Activated naive CD4-positive, alpha-beta T cell treated with anti-CD3 and anti-CD28 coated beads, Interleukin-2, amount 10 ng/mL, durations not matched to agents 7 days and 5 days (primary cell): ENCODE results near the gene CHID1.

Source experiments
- CTCF ChIA-PET: fragments of 350-600 bp; sonication (Branson Sonifier 250); formaldehyde crosslinking; loops from one replicate; lab custom pipeline; 2021; ENCODE audit warnings: antibody characterized with exemption; lab: Charles Lee
- DNase-seq: peaks from one replicate; pipeline ENCODE4 v3.0.0-alpha.2; 2020
- H3K27ac Mint-ChIP-seq: one replicate; pipeline ENCODE4 v1.8.0; 2021; ENCODE audit warnings: mild to moderate bottlenecking, moderate library complexity, mixed read lengths
- H3K27me3 Mint-ChIP-seq: one replicate; pipeline ENCODE4 v1.8.0; 2021; ENCODE audit warnings: mild to moderate bottlenecking, mixed read lengths
- H3K36me3 Mint-ChIP-seq: one replicate; pipeline ENCODE4 v1.8.0; 2021; ENCODE audit warnings: mixed read lengths
- H3K4me1 Mint-ChIP-seq: one replicate; pipeline ENCODE4 v1.8.0; 2021; ENCODE audit warnings: mixed read lengths
- H3K4me3 Mint-ChIP-seq: one replicate; pipeline ENCODE4 v1.8.0; 2021; ENCODE audit warnings: mild to moderate bottlenecking, moderate library complexity, mixed read lengths
- H3K9me3 Mint-ChIP-seq: one replicate; pipeline ENCODE4 v1.8.0; 2021; ENCODE audit warnings: mixed read lengths

Gene CHID1

DNA sequence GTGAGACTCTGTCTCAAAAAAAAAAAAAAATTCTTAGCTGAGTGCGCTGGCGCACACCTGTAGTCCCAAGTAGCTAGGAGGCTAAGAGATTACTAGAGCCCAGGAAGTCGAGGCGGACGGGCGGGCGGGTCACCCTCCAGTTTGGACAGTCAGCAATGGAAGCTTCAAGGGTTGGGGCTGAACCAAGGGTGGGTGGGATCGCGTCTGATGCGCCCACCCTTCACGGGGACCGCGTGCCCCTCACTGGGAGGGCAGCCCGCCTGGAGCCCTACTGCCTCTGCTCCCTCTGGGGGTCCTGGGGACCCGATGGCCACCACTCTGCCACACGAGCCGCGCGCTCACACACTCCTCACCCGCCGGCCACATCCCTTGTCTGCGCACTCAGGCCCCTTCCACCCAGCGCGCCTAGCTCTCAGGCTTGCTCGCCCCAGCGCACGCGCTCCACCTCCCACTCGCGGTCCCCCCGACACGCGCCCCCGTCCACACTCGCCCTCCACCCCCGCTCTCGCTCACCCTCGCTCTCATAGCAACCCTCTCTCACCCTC, 494 bp downstream of the CHID1 start:
- peaks cover 4% of the 10 kb centered on the region for H3K36me3 Mint-ChIP-seq
- H3K4me3 Mint-ChIP-seq = peak overlapping the region; percentile 94
- H3K9me3 Mint-ChIP-seq = no peaks in the 10 kb centered on the region
- H3K27me3 Mint-ChIP-seq = peaks cover 4% of the 10 kb centered on the region
- peaks cover 28% of the 10 kb centered on the region for H3K4me1 Mint-ChIP-seq
- peak overlapping the region; percentile 82 for H3K27ac Mint-ChIP-seq
- CTCF ChIA-PET = no interaction called here
- no peak for DNase-seq

DNA sequence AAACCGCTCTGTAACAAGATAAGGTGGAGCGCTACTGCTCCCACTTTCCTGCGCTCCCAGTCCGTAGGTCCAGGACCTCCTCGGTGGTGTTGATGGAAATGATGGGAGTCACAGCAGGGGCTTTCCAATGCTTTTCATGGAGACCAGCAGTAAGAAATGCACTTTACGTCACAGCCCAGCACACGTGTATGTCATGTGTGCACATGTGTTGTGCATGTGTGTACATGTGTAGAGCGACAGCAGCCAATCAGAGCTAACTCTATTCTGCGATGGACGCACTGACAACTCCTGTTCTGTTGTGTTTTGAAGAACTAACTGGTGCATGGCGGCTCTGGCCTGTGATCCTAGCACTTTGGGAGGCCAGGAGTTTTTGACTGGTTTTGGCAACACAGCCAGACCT, 1.2 kb downstream of the CHID1 start:
- DNase-seq = no peak
- Mint-ChIP-seq H3K27me3 (no peaks in the 10 kb centered on the region), H3K4me3 (peak overlapping the region; percentile 94), H3K4me1 (peaks cover 28% of the 10 kb centered on the region), H3K9me3 (no peaks in the 10 kb centered on the region), H3K27ac (peak overlapping the region; percentile 49), H3K36me3 (peaks cover 6% of the 10 kb centered on the region)
- CTCF ChIA-PET = no interaction called here

DNA sequence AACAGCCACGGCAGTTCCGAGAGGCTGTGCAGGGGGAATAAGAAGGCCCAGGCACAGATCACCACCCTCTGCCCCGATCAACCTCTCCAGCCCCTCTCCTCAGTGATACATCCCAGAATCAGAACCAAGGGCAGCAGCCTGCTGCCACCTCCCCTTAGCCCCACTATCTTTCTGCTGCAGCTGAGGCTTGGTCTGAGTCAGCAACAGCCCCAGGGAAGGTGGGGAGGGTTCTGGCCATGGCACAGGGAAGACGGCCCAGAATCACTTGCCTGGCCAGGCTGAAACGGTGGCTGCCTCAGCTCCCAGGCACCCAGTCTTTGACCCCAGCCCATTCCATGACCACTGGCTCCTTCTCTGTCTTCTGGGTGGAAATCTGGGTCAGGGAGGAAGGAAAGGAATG, 2.3 kb downstream of the CHID1 start:
- H3K27me3 Mint-ChIP-seq = no peaks in the 10 kb centered on the region
- CTCF ChIA-PET = no interaction called here
- H3K9me3 Mint-ChIP-seq = no peaks in the 10 kb centered on the region
- H3K36me3 Mint-ChIP-seq = peaks cover 14% of the 10 kb centered on the region
- no peak for DNase-seq
- no peak overlapping the region for H3K27ac Mint-ChIP-seq
- H3K4me3 Mint-ChIP-seq = peak overlapping the region; percentile 94
- H3K4me1 Mint-ChIP-seq = peaks cover 28% of the 10 kb centered on the region

DNA sequence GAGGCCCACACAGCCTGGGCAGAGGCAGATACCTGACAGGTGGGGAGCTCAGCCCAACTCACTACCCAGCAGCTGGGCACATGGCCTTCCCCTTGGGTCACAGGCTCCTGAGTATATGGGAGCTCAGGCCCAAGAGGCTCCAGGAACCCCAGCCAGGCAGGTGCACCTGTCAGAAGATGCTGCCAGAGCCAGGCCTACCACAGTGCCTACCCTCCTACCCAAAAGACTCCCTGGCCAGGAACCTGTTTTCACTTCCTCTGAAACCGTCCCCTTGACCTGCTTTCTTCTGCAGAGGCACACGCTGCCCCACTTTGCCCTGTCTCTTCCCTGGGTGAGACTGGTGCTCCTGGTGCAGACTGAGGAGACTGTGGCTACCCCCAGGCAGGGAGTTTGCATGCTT, 2.9 kb downstream of the CHID1 start:
- CTCF ChIA-PET = no interaction called here
- peaks cover 18% of the 10 kb centered on the region for H3K36me3 Mint-ChIP-seq
- H3K27me3 Mint-ChIP-seq = no peaks in the 10 kb centered on the region
- H3K4me3 Mint-ChIP-seq = peak overlapping the region; percentile 47
- H3K27ac Mint-ChIP-seq = no peak overlapping the region
- H3K9me3 Mint-ChIP-seq = no peaks in the 10 kb centered on the region
- H3K4me1 Mint-ChIP-seq = peaks cover 26% of the 10 kb centered on the region
- no peak for DNase-seq

DNA sequence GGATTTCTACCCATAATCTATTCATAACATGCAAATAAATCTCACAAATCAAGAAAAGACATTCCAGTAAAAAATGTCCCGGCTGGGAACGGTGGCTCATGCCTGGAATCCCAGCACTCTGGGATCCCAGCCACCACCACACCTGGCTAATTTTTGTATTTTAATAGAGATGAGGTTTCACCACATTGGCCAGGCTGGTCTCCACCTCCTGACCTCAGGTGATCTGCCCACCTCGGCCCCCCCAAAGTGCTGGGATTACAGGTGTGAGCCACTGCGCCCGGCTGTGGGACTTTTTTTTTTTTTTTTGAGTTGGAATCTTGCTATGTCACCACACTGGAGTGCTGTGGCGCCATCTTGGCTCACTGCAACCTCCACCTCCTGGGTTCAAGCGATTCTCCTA, 4.7 kb downstream of the CHID1 start:
- Mint-ChIP-seq H3K27ac (no peak overlapping the region), H3K27me3 (no peaks in the 10 kb centered on the region), H3K4me3 (no peak overlapping the region), H3K9me3 (no peaks in the 10 kb centered on the region), H3K4me1 (peaks cover 19% of the 10 kb centered on the region), H3K36me3 (peaks cover 25% of the 10 kb centered on the region)
- CTCF ChIA-PET = no interaction called here
- no peak for DNase-seq

DNA sequence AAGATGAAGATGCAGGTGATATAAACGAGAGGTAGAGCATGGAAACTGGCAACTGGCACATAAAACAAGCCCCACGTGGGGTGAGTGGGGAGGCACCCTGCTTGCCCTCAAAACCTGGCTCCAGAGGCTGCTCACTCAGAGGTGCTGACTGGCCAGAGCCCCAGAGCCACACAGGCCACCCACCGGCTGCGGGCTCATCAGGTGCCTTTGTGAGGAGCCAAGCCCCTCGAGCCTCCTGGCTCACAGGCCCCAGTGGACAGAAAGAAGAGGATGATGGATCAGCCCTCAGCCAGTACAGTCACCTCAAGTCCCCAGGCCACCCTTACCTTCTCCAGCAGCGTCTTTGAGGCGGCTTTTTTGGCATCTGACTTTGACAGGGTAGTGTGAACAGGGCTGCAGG, 6.2 kb downstream of the CHID1 start:
- CTCF ChIA-PET = interaction anchor here (1.6 kb wide), 1 partner anchor 53 kb away, joined by 3 read pairs; no protein-coding TSS in a partner anchor
- Mint-ChIP-seq H3K36me3 (peaks cover 25% of the 10 kb centered on the region), H3K4me3 (no peak overlapping the region), H3K9me3 (no peaks in the 10 kb centered on the region), H3K27me3 (no peaks in the 10 kb centered on the region), H3K4me1 (peaks cover 11% of the 10 kb centered on the region), H3K27ac (no peak overlapping the region)
- DNase-seq = no peak

DNA sequence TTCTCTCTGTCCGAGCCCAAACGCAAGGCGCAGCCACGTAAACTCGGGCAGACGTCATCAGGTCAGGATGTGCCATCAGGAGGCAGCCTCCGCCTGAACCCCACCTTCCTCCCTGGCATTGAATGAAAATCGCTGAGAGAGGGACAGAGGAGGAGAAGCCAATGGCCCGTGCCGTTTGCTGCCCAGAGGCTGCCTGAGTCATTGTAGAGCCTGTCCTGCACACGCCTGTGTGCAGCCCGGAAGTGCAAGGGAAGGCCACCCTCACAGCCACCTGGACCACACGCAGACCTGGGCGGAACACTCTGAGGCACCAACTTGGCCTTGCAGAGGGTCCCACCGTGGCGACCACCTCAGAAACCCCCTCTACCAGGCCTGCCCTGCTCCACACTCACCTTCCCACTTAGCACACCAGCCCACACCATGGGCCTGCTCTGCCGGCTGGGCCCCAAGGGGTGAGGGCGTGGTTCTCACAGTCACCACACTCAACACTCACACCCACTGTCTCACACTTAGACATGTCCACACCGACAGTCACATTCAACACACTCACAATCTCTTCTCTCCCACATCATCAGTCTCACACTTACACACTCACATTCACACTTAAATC, 9.1 kb downstream of the CHID1 start:
- no peak for DNase-seq
- CTCF ChIA-PET = no interaction called here
- Mint-ChIP-seq H3K36me3 (peaks cover 25% of the 10 kb centered on the region), H3K4me3 (no peak overlapping the region), H3K9me3 (no peaks in the 10 kb centered on the region), H3K27ac (no peak overlapping the region), H3K27me3 (no peaks in the 10 kb centered on the region), H3K4me1 (no peaks in the 10 kb centered on the region)

DNA sequence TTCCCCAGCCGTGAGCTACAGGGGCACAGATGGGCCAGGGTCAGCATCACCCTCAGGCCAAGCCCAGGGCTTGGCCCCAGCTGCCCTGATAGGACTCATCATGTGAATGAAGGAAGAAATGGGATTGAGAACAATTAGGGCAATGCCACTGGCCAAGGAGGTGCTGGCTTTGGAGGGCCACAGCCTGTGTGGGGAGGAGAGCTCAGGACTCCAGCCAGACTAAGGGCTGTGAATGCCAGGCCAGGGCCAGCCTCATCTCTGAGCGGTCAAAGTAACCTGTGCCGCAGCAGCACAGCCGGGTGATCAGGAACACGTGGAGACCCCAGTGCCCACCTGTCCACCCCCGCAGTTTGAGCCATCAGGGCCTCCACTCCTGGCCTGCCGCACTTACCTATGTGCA, 10.1 kb downstream of the CHID1 start:
- Mint-ChIP-seq H3K27ac (no peak overlapping the region), H3K4me1 (no peaks in the 10 kb centered on the region), H3K36me3 (peaks cover 25% of the 10 kb centered on the region), H3K27me3 (no peaks in the 10 kb centered on the region), H3K9me3 (no peaks in the 10 kb centered on the region), H3K4me3 (no peak overlapping the region)
- CTCF ChIA-PET = no interaction called here
- DNase-seq = no peak

DNA sequence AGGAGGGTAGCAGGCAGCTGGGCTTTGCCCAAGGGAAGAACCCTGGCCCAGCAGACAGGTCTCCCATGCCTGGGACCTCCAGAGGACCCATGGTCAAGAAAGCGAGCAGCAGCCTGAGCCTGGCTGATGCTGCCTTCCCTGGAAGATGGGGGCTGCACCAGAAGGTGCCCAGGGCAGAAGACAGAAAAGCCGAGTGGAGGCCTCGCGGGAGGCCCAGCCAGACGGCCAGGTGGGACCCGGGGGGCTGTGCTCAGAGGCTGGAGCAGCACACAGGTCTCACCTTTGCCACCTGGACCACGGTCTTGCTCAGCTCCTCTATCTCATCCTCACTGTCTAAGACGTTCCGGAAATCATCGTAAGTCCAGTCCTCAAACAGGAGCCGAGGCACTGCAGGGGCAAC, 10.9 kb downstream of the CHID1 start:
- CTCF ChIA-PET = no interaction called here
- no peaks in the 10 kb centered on the region for H3K27me3 Mint-ChIP-seq
- no peak overlapping the region for H3K4me3 Mint-ChIP-seq
- peaks cover 25% of the 10 kb centered on the region for H3K36me3 Mint-ChIP-seq
- no peak overlapping the region for H3K27ac Mint-ChIP-seq
- no peak for DNase-seq
- H3K9me3 Mint-ChIP-seq = no peaks in the 10 kb centered on the region
- no peaks in the 10 kb centered on the region for H3K4me1 Mint-ChIP-seq

DNA sequence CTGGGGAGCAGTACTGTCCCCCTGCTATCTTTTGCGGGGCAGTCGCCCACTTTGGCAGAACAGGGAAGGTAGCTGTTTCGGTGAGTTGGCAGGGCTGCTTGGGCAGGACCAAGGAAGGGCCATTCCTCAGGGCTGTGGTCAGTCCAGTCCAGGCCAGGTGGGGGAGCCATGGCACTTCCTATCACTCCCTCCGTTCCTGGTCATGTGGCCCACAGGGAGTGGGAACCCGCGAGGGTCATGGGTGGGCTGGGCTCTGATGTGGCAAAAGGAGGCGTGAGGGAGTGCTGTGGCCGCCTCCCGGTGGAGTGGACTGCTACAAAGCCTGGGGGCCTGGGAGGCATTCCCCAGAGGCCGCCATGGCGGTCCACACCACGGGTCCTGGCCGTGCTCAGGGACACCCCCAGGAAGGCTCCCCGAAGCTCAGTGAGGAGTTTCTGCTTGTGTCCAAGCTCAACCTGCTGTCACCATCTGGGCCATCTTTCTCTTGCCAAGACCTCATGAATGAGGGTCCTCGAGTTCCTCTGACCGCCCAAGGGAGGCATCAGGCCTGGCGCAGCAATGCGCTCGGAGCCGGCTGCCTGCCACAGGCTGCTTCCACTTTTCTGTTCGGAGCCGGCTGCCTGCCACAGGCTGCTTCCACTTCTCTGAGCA, 11.9 kb downstream of the CHID1 start:
- Mint-ChIP-seq H3K4me1 (no peaks in the 10 kb centered on the region), H3K4me3 (no peak overlapping the region), H3K9me3 (no peaks in the 10 kb centered on the region), H3K36me3 (peaks cover 16% of the 10 kb centered on the region), H3K27ac (no peak overlapping the region), H3K27me3 (no peaks in the 10 kb centered on the region)
- CTCF ChIA-PET = no interaction called here
- no peak for DNase-seq

DNA sequence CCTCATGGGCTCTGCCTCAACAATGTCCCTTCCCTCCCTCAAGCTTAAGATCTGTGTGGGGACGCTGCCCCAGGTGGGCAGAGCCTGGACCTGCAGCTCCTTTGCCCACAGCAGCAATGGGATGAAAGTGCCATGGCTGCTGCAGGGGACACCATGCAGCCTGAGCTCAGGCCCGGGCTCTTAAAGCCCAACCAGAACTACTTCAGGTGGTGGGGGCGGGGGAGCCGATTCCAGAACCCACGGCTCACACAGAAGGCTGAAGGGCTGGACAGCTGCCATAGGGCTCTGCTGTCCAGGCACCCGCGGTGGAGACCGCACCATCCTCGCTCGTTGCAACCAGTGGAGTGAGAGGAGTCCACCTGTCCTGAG, 12.5 kb downstream of the CHID1 start:
- Mint-ChIP-seq H3K9me3 (no peaks in the 10 kb centered on the region), H3K4me3 (no peak overlapping the region), H3K36me3 (peaks cover 15% of the 10 kb centered on the region), H3K27ac (no peak overlapping the region), H3K4me1 (no peaks in the 10 kb centered on the region), H3K27me3 (no peaks in the 10 kb centered on the region)
- DNase-seq = no peak
- CTCF ChIA-PET = no interaction called here

DNA sequence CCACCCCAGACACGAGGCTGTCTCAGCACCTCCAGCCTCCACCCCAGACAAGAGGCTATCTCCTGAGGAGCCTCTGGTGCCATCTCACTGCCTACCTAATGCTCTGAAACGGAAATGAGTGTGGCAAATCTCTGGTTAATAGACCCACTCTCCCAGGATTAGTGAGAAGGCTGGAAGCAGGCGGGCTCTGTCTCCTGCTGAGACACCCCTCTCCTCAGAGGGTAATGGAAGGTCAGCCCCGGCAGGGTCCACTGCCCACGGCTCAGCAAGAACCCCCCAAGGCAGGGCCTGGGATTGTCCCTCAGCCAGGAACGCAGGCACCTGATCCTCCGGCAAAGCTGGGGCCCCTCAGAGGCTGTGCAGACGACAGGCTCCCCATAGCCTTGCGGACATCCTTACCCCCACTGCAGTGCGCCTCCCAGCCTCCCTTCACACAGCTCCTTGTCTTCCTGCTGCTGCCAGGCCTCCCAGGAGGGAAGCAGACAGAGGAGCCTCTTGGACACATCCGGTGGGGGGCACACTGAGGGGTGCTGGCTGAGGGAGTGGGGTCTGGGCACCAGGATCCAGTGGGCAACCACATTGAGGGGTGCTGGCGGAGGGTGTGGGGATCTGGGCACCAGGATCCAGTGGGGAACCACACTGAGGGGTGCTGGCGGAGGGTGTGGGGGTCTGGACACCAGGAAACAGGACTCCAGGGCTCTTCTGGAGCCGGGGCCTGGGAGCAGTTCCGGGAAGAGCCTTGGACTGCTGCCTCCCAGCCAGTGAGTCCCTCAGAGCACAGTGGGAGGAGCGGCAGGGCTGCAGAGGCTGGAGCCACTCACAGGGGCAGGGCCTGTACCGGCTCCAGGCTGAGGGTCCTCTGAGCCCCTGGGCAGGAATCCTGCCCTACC, 13.1 kb downstream of the CHID1 start:
- Mint-ChIP-seq H3K4me3 (no peak overlapping the region), H3K27me3 (no peaks in the 10 kb centered on the region), H3K9me3 (no peaks in the 10 kb centered on the region), H3K36me3 (peaks cover 10% of the 10 kb centered on the region), H3K27ac (no peak overlapping the region), H3K4me1 (no peaks in the 10 kb centered on the region)
- CTCF ChIA-PET = no interaction called here
- no peak for DNase-seq

DNA sequence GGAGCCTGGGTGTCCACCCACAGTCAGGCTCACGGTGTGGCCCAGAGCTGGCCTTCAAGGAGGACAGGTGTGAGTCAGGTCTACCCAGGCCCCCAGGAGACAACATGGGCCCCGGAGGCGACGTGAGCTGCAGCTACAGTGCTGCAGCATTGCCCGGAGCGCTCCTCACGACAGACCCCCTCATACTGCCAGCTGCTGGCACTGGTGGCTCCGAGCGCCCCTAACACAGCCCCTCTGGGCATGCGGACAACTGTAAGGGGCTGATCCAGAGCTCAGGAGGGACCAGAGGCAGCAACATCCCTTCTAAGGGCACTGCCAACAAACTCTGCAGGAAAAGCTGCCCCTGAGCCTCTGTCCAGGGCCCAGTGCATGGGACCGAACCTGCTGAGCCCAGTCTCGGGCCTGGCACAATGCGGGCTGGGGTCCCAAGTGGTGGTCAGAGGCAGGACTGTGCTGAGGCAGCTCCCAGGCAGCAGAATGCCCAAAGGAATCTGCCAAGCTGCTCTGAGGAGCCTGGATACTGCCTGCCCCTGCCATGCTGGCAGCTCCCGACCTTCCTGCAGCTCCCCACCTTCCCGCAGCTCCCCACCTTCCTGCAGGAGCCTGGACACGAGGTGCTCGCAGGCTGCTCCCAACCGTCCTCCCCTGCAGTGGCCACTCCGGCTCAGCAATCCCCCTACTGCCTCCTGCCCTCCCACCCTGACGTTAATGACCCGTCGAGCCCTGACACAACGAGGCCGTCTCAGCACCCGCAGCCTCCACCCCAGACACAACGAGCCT, 15.1 kb downstream of the CHID1 start:
- Mint-ChIP-seq H3K36me3 (no peaks in the 10 kb centered on the region), H3K4me1 (no peaks in the 10 kb centered on the region), H3K9me3 (no peaks in the 10 kb centered on the region), H3K4me3 (no peak overlapping the region), H3K27ac (peak overlapping the region; percentile 17), H3K27me3 (no peaks in the 10 kb centered on the region)
- no peak for DNase-seq
- CTCF ChIA-PET = no interaction called here

DNA sequence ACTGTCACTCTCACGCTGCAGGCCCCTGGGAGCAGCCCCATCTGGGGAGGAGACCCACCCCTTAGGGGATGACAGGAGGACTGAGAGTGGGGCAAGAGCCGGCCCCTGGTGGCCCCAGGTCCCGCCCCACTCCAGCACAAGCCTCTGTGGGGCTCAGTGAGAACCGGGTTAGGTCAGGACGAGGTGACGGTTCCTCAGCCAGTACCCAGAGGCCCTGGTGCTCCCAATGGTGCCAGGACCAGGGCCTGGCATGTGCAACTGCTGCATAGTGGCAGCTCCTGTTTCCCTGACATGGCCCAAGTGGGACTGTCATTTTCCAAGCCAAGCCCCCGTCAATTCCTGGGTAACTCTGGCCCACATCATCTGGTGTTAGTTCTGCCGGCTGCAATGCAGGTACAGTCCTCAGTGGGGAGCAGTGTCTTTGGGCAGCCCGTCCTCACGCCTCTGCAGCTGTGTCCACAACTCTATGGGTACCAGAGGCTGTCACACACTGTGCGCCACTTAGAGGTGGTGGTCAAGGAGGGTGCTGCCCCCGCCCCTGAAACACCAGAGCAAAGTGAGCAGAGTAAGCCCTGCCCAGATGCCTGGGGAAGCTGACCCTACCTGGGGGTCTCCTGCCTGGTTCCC, 15.9 kb downstream of the CHID1 start:
- no peak for DNase-seq
- no peaks in the 10 kb centered on the region for H3K36me3 Mint-ChIP-seq
- no peak overlapping the region for H3K4me3 Mint-ChIP-seq
- H3K9me3 Mint-ChIP-seq = no peaks in the 10 kb centered on the region
- H3K27me3 Mint-ChIP-seq = no peaks in the 10 kb centered on the region
- no peaks in the 10 kb centered on the region for H3K4me1 Mint-ChIP-seq
- H3K27ac Mint-ChIP-seq = no peak overlapping the region
- CTCF ChIA-PET = no interaction called here
